Trophoblast cell (in vitro differentiated cells and primary cell): Measurements from ENCODE around the gene MS4A4E.

Experiments used
- DNase-seq, 2 donors: peaks; one replicate each; pipeline ENCODE4 v3.0.0-alpha.2; 2016
- H2AFZ ChIP-seq: 2 replicates; pipeline ENCODE4 v1.6.1; 2013; ENCODE audit warnings: low read length, moderate library complexity, mild to moderate bottlenecking; ENCODE audit not compliant: insufficient read depth, poor library complexity
- H2AK5ac ChIP-seq: 2 replicates; pipeline ENCODE4 v1.6.1; 2013; ENCODE audit warnings: mild to moderate bottlenecking, low read length
- H2BK120ac ChIP-seq: 2 replicates; pipeline ENCODE4 v1.6.1; 2013; ENCODE audit warnings: low read length, mild to moderate bottlenecking, moderate library complexity; ENCODE audit not compliant: insufficient read depth, poor library complexity
- H2BK12ac ChIP-seq: 2 replicates; pipeline ENCODE4 v1.6.1; 2013; ENCODE audit warnings: mild to moderate bottlenecking, low read length, moderate library complexity
- H2BK5ac ChIP-seq: 2 replicates; pipeline ENCODE4 v1.6.1; 2013; ENCODE audit warnings: low read length, low read depth, moderate library complexity, mild to moderate bottlenecking; ENCODE audit not compliant: poor library complexity
- H3K14ac ChIP-seq: 2 replicates; pipeline ENCODE4 v1.6.1; 2013; ENCODE audit warnings: mild to moderate bottlenecking, low read length
- H3K18ac ChIP-seq: 2 replicates; pipeline ENCODE4 v1.6.1; 2013; ENCODE audit warnings: mild to moderate bottlenecking, low read length
- H3K23ac ChIP-seq: 2 replicates; pipeline ENCODE4 v1.6.1; 2013; ENCODE audit warnings: low read length
- H3K27ac ChIP-seq: 2 replicates; pipeline ENCODE4 v1.5.1; 2013; ENCODE audit warnings: low read depth, mild to moderate bottlenecking, inconsistent platforms, low read length, moderate library complexity
- H3K27me3 ChIP-seq: 2 replicates; pipeline ENCODE4 v1.6.1; 2013; ENCODE audit warnings: inconsistent platforms, mild to moderate bottlenecking, low read length, moderate library complexity; ENCODE audit not compliant: insufficient read depth
- H3K36me3 ChIP-seq, 2 experiments: 1 replicate in 1 of 2; 2 replicates in 1 of 2; pipeline ENCODE4 v1.6.1; 2013; ENCODE audit warnings: low read length in 2 of 2, mild to moderate bottlenecking in 2 of 2, moderate library complexity in 1 of 2; ENCODE audit not compliant: insufficient read depth in 2 of 2, control insufficient read depth in 1 of 2
- H3K4ac ChIP-seq: 2 replicates; pipeline ENCODE4 v1.6.1; 2013; ENCODE audit warnings: low read depth, mild to moderate bottlenecking, low read length, moderate library complexity
- H3K4me1 ChIP-seq, 2 experiments: 1 replicate in 1 of 2; 2 replicates in 1 of 2; pipeline ENCODE4 v1.6.1; 2013; ENCODE audit warnings: low read length in 2 of 2, mild to moderate bottlenecking in 2 of 2, moderate library complexity in 1 of 2; ENCODE audit not compliant: insufficient read depth in 2 of 2, control insufficient read depth in 1 of 2
- H3K4me2 ChIP-seq: 2 replicates; pipeline ENCODE4 v1.6.1; 2013; ENCODE audit warnings: inconsistent platforms, mild to moderate bottlenecking, low read length, moderate library complexity
- H3K4me3 ChIP-seq: 2 replicates; pipeline ENCODE4 v1.5.1; 2013; ENCODE audit warnings: mild to moderate bottlenecking, low read depth, low read length, inconsistent platforms
- H3K79me1 ChIP-seq: one replicate; pipeline ENCODE4 v1.6.1; 2013; ENCODE audit warnings: low read length
- H3K79me2 ChIP-seq: 2 replicates; pipeline ENCODE4 v1.6.1; 2013; ENCODE audit warnings: low read length, mild to moderate bottlenecking; ENCODE audit not compliant: control insufficient read depth, insufficient read depth, poor library complexity
- H3K9ac ChIP-seq: 2 replicates; pipeline ENCODE4 v1.6.1; 2013; ENCODE audit warnings: mild to moderate bottlenecking, low read length
- H3K9me3 ChIP-seq: 2 replicates; pipeline ENCODE4 v1.6.1; 2013; ENCODE audit warnings: low read depth, mild to moderate bottlenecking, control low read depth, inconsistent platforms, low read length; ENCODE audit not compliant: insufficient read depth
- H4K12ac ChIP-seq: 2 replicates; pipeline ENCODE4 v1.6.1; 2013; ENCODE audit warnings: low read depth, mild to moderate bottlenecking, low read length, moderate library complexity
- H4K8ac ChIP-seq: 2 replicates; pipeline ENCODE4 v1.6.1; 2013; ENCODE audit warnings: low read depth, mild to moderate bottlenecking, low read length, moderate library complexity
- H4K91ac ChIP-seq: one replicate; pipeline ENCODE4 v1.6.1; 2013; ENCODE audit warnings: low read depth, mild to moderate bottlenecking, low read length, moderate library complexity
- WGBS: extraction: QIAGEN DNeasy Blood & Tissue Kit; methylation state at CpG from one replicate; pipeline ENCODE4 v1.1.7; 2013; ENCODE audit warnings: missing lambda C conversion rate; ENCODE audit not compliant: insufficient read length, insufficient coverage; ENCODE audit errors: extremely low coverage; 5-methylcytosine and 5-hydroxymethylcytosine counted together

MS4A4E gene

GRCh38 chr11:60257956-60258722 lies 15.2 kb upstream of the MS4A4E start:
- no peak overlapping the region for H3K14ac ChIP-seq
- no peak overlapping the region for H2AFZ ChIP-seq
- H4K91ac ChIP-seq: no peak overlapping the region
- no peaks in the 10 kb centered on the region for H3K27me3 ChIP-seq
- H3K4me2 ChIP-seq: no peak overlapping the region
- H3K4me1 ChIP-seq: no peaks in the 10 kb centered on the region
- no CpG with 5 or more reads among the region's 4 CpGs for WGBS
- no peaks in the 10 kb centered on the region for H3K79me1 ChIP-seq
- H3K4ac ChIP-seq: no peak overlapping the region
- no peak overlapping the region for H4K8ac ChIP-seq
- no peak for DNase-seq
- no peak overlapping the region for H3K18ac ChIP-seq
- no peak overlapping the region for H3K23ac ChIP-seq
- no peak overlapping the region for H2AK5ac ChIP-seq
- no peak overlapping the region for H2BK120ac ChIP-seq
- no peak overlapping the region for H3K9ac ChIP-seq
- H2BK5ac ChIP-seq: no peak overlapping the region
- no peak overlapping the region for H3K27ac ChIP-seq
- peaks cover 5% of the 10 kb centered on the region for H3K9me3 ChIP-seq
- no peak overlapping the region for H3K4me3 ChIP-seq
- H3K79me2 ChIP-seq: no peaks in the 10 kb centered on the region
- no peak overlapping the region for H2BK12ac ChIP-seq
- H3K36me3 ChIP-seq: no peaks in the 10 kb centered on the region
- H4K12ac ChIP-seq: no peak overlapping the region

- WGBS: no CpG with 5 or more reads among the region's 2 CpGs
- no peaks in the 10 kb centered on the region for H3K79me1 ChIP-seq
- H3K14ac ChIP-seq: no peak overlapping the region
Observed at GRCh38 chr11:60252213-60253108, 9.5 kb upstream of the MS4A4E start.

GRCh38 chr11:60251485-60252212 lies 8.7 kb upstream of the MS4A4E start:
- DNase-seq: peak in 1 of 2 donors; percentile 72
- no peak overlapping the region for H2BK120ac ChIP-seq
- H3K9ac ChIP-seq: no peak overlapping the region
- no peak overlapping the region for H3K23ac ChIP-seq
- H3K36me3 ChIP-seq: no peaks in the 10 kb centered on the region
- H3K79me2 ChIP-seq: no peaks in the 10 kb centered on the region
- no peak overlapping the region for H4K8ac ChIP-seq
- H3K4me1 ChIP-seq: no peaks in the 10 kb centered on the region
- H3K14ac ChIP-seq: no peak overlapping the region
- H3K18ac ChIP-seq: no peak overlapping the region
- H3K4me3 ChIP-seq: no peak overlapping the region
- H3K79me1 ChIP-seq: no peaks in the 10 kb centered on the region
- no peak overlapping the region for H2AK5ac ChIP-seq
- no peak overlapping the region for H4K91ac ChIP-seq
- H2AFZ ChIP-seq: no peak overlapping the region
- no peak overlapping the region for H2BK5ac ChIP-seq
- no peak overlapping the region for H3K4ac ChIP-seq
- H3K27me3 ChIP-seq: no peaks in the 10 kb centered on the region
- no peak overlapping the region for H2BK12ac ChIP-seq
- WGBS: no CpG with 5 or more reads among the region's 6 CpGs
- H4K12ac ChIP-seq: no peak overlapping the region
- no peak overlapping the region for H3K27ac ChIP-seq
- H3K4me2 ChIP-seq: no peak overlapping the region
- peaks cover 5% of the 10 kb centered on the region for H3K9me3 ChIP-seq

More at GRCh38 chr11:60252213-60253108, 9.5 kb upstream of the MS4A4E start:
- H3K27ac ChIP-seq: no peak overlapping the region
- H3K9me3 ChIP-seq: peaks cover 5% of the 10 kb centered on the region
- no peaks in the 10 kb centered on the region for H3K79me2 ChIP-seq
- no peak overlapping the region for H3K4ac ChIP-seq
- H3K4me1 ChIP-seq: no peaks in the 10 kb centered on the region
- H3K36me3 ChIP-seq: no peaks in the 10 kb centered on the region
- H2BK120ac ChIP-seq: no peak overlapping the region
- no peak overlapping the region for H4K8ac ChIP-seq
- H3K4me2 ChIP-seq: no peak overlapping the region
- H2BK12ac ChIP-seq: no peak overlapping the region
- DNase-seq: no peak
- H2AK5ac ChIP-seq: no peak overlapping the region
- H4K12ac ChIP-seq: no peak overlapping the region
- no peaks in the 10 kb centered on the region for H3K27me3 ChIP-seq
- H3K23ac ChIP-seq: no peak overlapping the region
- no peak overlapping the region for H2AFZ ChIP-seq
- no peak overlapping the region for H3K18ac ChIP-seq
- no peak overlapping the region for H4K91ac ChIP-seq
- H3K9ac ChIP-seq: no peak overlapping the region
- no peak overlapping the region for H3K4me3 ChIP-seq
- H2BK5ac ChIP-seq: no peak overlapping the region

DNA sequence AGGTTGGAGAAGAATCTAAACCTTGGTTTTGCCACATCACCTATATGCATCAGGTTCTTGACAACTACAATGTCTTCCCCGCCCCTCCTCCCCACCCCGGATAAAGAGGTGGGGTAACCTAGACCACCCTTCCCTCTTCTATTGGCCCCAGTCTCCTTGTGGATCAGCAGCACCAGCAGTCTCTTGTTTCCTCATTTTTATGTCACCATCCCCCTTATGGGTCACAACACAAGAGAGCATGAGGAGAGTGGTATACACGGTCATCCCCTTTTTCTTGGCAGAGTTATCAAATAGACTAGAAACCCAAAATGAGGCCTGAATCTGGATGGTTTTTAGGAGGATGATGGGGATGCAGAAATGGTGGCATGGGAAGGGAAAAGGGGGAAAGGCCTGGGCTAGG lies 1.2 kb downstream of the MS4A4E start:
- Histone ChIP-seq H3K14ac (no peak overlapping the region), H2BK12ac (no peak overlapping the region), H2AFZ (no peak overlapping the region), H3K9ac (no peak overlapping the region), H3K23ac (no peak overlapping the region), H3K18ac (no peak overlapping the region), H3K27ac (no peak overlapping the region), H3K4me2 (no peak overlapping the region), H3K36me3 (no peaks in the 10 kb centered on the region), H4K8ac (no peak overlapping the region), H3K79me1 (no peaks in the 10 kb centered on the region), H3K9me3 (no peaks in the 10 kb centered on the region), H3K27me3 (no peaks in the 10 kb centered on the region), H3K4me3 (no peak overlapping the region), H2BK120ac (no peak overlapping the region), H3K4ac (no peak overlapping the region), H3K79me2 (no peaks in the 10 kb centered on the region), H2AK5ac (no peak overlapping the region), H3K4me1 (no peaks in the 10 kb centered on the region), H4K91ac (no peak overlapping the region), H2BK5ac (no peak overlapping the region), H4K12ac (no peak overlapping the region)
- DNase-seq: no peak
- no CpG with 5 or more reads among the region's 3 CpGs for WGBS
